Tibial nerve (tissue), 4 donors: ENCODE measurements around the gene CEP97. TPM values are rescaled to one million over a fixed set of nuclear protein-coding genes. Genes with fewer than 3 reads are reported as not detected.

Experiments
- DNase-seq, 2 donors: peaks; one replicate each; pipeline ENCODE4 v3.0.0-alpha.2; 2019; ENCODE audit warnings: low spot score in 2 of 2
- H3K27ac ChIP-seq, 4 donors: fragments of 200-600 bp; sonication (generic) in 3 of 4; one replicate each; pipeline ENCODE4 v1.5.1; 2017 to 2019; ENCODE audit warnings: mild to moderate bottlenecking in 1 of 4
- H3K27me3 ChIP-seq, 2 donors: fragments of 200-600 bp; sonication (generic) in 1 of 2; one replicate each; pipeline versions ENCODE4 v1.5.1 to v1.6.0; 2017 to 2019
- H3K36me3 ChIP-seq, 3 donors: fragments of 200-600 bp; sonication (generic); one replicate each; pipeline ENCODE4 v1.5.1; 2018 to 2019
- H3K4me1 ChIP-seq, 4 donors: fragments of 200-600 bp; sonication (generic) in 3 of 4; one replicate each; pipeline ENCODE4 v1.5.1; 2017 to 2019
- H3K4me3 ChIP-seq, 4 donors: fragments of 200-600 bp; sonication (generic) in 3 of 4; one replicate each; pipeline ENCODE4 v1.5.1; 2017 to 2019; ENCODE audit warnings: mild to moderate bottlenecking in 1 of 4, moderate library complexity in 1 of 4
- H3K9me3 ChIP-seq, 4 donors: fragments of 200-600 bp; sonication (generic) in 3 of 4; one replicate each; pipeline ENCODE4 v1.5.1; 2017 to 2019
- CTCF ChIP-seq, 5 experiments: fragments of 200-600 bp in 3 of 5; fragments of 450-650 bp in 2 of 5; sonication (generic) in 3 of 5; IDR thresholded peaks; one replicate each; pipeline ENCODE4 v1.5.1; 2016 to 2019; ENCODE audit warnings: antibody characterized with exemption in 5 of 5, mild to moderate bottlenecking in 3 of 5, moderate library complexity in 2 of 5
- EP300 ChIP-seq, 2 donors: sonication (generic); formaldehyde crosslinking; IDR thresholded peaks; one replicate each; pipeline ENCODE4 v1.6.1; 2017; ENCODE audit warnings: antibody characterized with exemption in 2 of 2, mild to moderate bottlenecking in 1 of 2
- POLR2A ChIP-seq, 2 donors: fragments of 450-650 bp; IDR thresholded peaks; one replicate each; pipeline ENCODE4 v1.6.1; 2017; ENCODE audit warnings: antibody characterized with exemption in 2 of 2, mild to moderate bottlenecking in 2 of 2, moderate library complexity in 2 of 2
- WGBS, 2 donors: methylation state at CpG; one replicate each; pipeline ENCODE4 v1.1.5; 2018; 5-methylcytosine and 5-hydroxymethylcytosine counted together
- total RNA-seq, 4 donors: library from RNA; depleted of rRNA; stranded (reverse); fragments of >200 nt; gene quantifications; one replicate each; pipeline ENCODE4 v1.1.0, GENCODE V29; 2016

Gene CEP97
- total RNA-seq, 4 donors from 2014 or later = 11.2 to 20.8 (median 14.1) TPM

DNA sequence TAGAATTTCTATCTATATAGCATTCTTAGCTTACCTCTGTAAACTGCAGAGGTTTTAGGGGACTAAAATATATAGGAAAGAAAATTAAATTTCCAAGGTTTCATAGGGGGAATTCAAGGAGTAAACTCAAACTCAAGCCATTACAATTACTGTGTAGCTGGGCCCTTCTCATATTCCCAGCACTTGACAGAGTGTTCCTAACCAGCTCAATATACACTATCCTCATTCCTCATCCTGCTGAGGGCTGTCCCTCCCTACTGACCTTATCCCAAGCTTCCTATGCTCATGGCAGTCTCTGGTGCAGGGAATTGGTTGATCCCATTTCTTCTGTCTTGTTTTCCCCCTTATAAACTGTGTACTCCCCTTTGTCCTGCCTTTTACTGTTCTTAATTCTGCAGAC is 88.5 kb downstream of the CEP97 start:
- Histone ChIP-seq H3K9me3 (no peaks in the 10 kb centered on the region), H3K4me1 (peaks cover 0 to 38% (median 3%) of the 10 kb centered on the region in 4 donors), H3K36me3 (peaks cover 0 to 21% (median 0%) of the 10 kb centered on the region in 3 donors), H3K4me3 (no peak overlapping the region), H3K27ac (no peak overlapping the region), H3K27me3 (no peaks in the 10 kb centered on the region)
- TF ChIP-seq POLR2A (IDR thresholded peaks at IDR 0.05) (no peak), EP300 (IDR thresholded peaks at IDR 0.05) (no peak), CTCF (IDR thresholded peaks at IDR 0.05) (no peak)
- no peak for DNase-seq

DNA sequence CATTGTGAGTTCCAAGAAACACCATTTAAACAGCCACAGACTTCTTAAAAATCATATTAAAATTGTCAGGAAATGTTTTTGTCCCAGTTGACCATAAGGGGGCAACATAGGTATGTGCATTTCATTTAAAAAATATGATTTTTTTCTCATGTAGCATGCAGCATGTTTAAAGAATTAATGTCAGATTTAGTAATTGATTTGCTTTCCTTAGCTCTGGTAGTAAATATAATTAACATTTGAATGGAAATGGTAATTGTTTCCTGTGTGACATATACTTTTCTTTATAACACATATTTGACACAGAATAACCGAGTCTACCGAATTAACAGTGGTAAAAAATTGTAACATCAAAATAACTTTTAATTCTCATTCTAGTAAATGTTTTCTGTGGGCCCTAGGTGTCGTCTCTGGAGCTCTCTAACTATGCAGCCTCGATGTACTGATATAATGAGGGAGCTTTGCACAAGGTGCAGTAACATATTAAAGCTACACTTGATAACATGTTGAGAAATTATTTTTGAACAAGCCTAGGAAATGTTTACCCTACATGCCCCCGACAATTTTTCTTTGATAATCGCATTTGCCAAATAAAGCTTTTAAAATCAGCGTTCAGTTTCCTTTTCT is 89.5 kb downstream of the CEP97 start:
- no peak for DNase-seq
- 74 to 75% methylated on average over 7 of the region's 7 CpGs for WGBS, 2 donors
- peaks cover 0 to 37% (median 3%) of the 10 kb centered on the region in 4 donors for H3K4me1 ChIP-seq
- no peak overlapping the region for H3K27ac ChIP-seq
- peaks cover 0 to 28% (median 0%) of the 10 kb centered on the region in 3 donors for H3K36me3 ChIP-seq
- no peaks in the 10 kb centered on the region for H3K9me3 ChIP-seq
- no peak overlapping the region for H3K4me3 ChIP-seq
- TF ChIP-seq CTCF (IDR thresholded peaks at IDR 0.05) = peak; percentile 40 to 70 (median 45)
- TF ChIP-seq POLR2A (IDR thresholded peaks at IDR 0.05) = no peak
- no peaks in the 10 kb centered on the region for H3K27me3 ChIP-seq

DNA sequence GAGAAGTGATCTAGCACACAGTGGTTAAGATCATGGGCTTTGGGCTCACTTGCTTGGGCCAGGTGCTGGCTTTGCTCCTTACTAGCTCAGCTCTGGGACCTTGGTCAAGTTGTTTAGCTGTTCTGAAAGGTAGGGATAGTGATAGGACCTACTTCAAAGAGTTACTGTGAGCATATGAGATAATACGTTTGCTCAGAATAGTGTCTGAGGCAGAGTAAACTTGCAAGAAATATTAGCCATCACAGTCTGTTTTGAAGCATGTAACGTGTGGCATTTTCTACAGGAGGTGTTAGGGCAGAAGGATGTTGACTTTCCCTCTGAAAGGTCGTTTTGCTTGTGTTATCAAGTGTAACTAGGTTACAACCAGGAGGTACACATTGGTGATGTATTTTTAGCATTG is 90.4 kb downstream of the CEP97 start:
- 73 to 83% methylated on average over 3 of the region's 3 CpGs for WGBS, 2 donors
- H3K27ac ChIP-seq = no peak overlapping the region
- H3K4me1 ChIP-seq = peaks cover 0 to 28% (median under 1%) of the 10 kb centered on the region in 4 donors
- H3K4me3 ChIP-seq = no peak overlapping the region
- no peaks in the 10 kb centered on the region for H3K9me3 ChIP-seq
- DNase-seq = no peak
- H3K36me3 ChIP-seq = peaks cover 0 to 29% (median 0%) of the 10 kb centered on the region in 3 donors
- no peak for TF ChIP-seq EP300 (IDR thresholded peaks at IDR 0.05)
- no peak for TF ChIP-seq CTCF (IDR thresholded peaks at IDR 0.05)
- TF ChIP-seq POLR2A (IDR thresholded peaks at IDR 0.05) = no peak
- H3K27me3 ChIP-seq = no peaks in the 10 kb centered on the region

GRCh38 chr3:101816215-101817149 is 92.1 kb downstream of the CEP97 start:
- Histone ChIP-seq H3K27me3 (no peaks in the 10 kb centered on the region), H3K27ac (peak overlapping the region in 1 of 4 donors; percentile 0), H3K9me3 (no peaks in the 10 kb centered on the region), H3K4me1 (peaks cover 0 to 24% (median 0%) of the 10 kb centered on the region in 4 donors), H3K4me3 (no peak overlapping the region), H3K36me3 (peaks cover 0 to 38% (median 0%) of the 10 kb centered on the region in 3 donors)
- TF ChIP-seq POLR2A (IDR thresholded peaks at IDR 0.05) (no peak), EP300 (IDR thresholded peaks at IDR 0.05) (no peak), CTCF (IDR thresholded peaks at IDR 0.05) (no peak)
- WGBS, 2 donors = 62 to 63% methylated on average over 4 of the region's 4 CpGs
- DNase-seq = no peak

- 96% methylated on average over 5 of the region's 5 CpGs for WGBS, 2 donors
- Histone ChIP-seq H3K27me3 (no peaks in the 10 kb centered on the region), H3K9me3 (no peaks in the 10 kb centered on the region), H3K27ac (no peak overlapping the region), H3K4me1 (peaks cover 0 to 23% (median 0%) of the 10 kb centered on the region in 4 donors), H3K4me3 (no peak overlapping the region), H3K36me3 (peaks cover 0 to 47% (median 0%) of the 10 kb centered on the region in 3 donors)
- TF ChIP-seq EP300 (IDR thresholded peaks at IDR 0.05) (no peak), POLR2A (IDR thresholded peaks at IDR 0.05) (no peak), CTCF (IDR thresholded peaks at IDR 0.05) (no peak)
- DNase-seq = no peak
Observed at GRCh38 chr3:101817992-101818391, 93.6 kb downstream of the CEP97 start.
